H9 (cell line): ENCODE data around the gene BLNK. TPM values are rescaled to one million over a fixed set of nuclear protein-coding genes. Genes with fewer than 3 reads are reported as not detected.

ENCODE experiments used
- DNase-seq: peaks from one replicate; pipeline ENCODE4 v3.0.0-alpha.2; 2017
- H2AFZ ChIP-seq: one replicate; pipeline ENCODE4 v1.6.1; 2013; ENCODE audit warnings: mild to moderate bottlenecking, low read length, control low read depth, moderate library complexity
- H2AK5ac ChIP-seq: 2 replicates; pipeline ENCODE4 v1.6.1; 2013; ENCODE audit warnings: low read length, control low read depth, mixed read lengths; ENCODE audit not compliant: insufficient read length
- H2BK120ac ChIP-seq: one replicate; pipeline ENCODE4 v1.6.1; 2013; ENCODE audit warnings: low read depth, mild to moderate bottlenecking, low read length, control low read depth, inconsistent platforms; ENCODE audit not compliant: poor library complexity, severe bottlenecking
- H2BK12ac ChIP-seq: 2 replicates; pipeline ENCODE4 v1.6.1; 2013; ENCODE audit warnings: low read length, control low read depth, mixed read lengths, low read depth; ENCODE audit not compliant: insufficient read length
- H2BK15ac ChIP-seq: 2 replicates; pipeline ENCODE4 v1.6.1; 2013; ENCODE audit warnings: low read depth, low read length, control low read depth
- H2BK20ac ChIP-seq: one replicate; pipeline ENCODE4 v1.6.1; 2013; ENCODE audit warnings: low read depth, mild to moderate bottlenecking, low read length, control low read depth, inconsistent platforms; ENCODE audit not compliant: poor library complexity, severe bottlenecking
- H2BK5ac ChIP-seq: 2 replicates; pipeline ENCODE4 v1.6.1; 2013; ENCODE audit warnings: low read length, control low read depth, mixed read lengths; ENCODE audit not compliant: insufficient read length
- H3K14ac ChIP-seq: 2 replicates; pipeline ENCODE4 v1.6.1; 2013; ENCODE audit warnings: low read length, control low read depth; ENCODE audit not compliant: insufficient read depth
- H3K18ac ChIP-seq: 2 replicates; pipeline ENCODE4 v1.6.1; 2013; ENCODE audit warnings: low read depth, mild to moderate bottlenecking, mixed read lengths, low read length, control low read depth; ENCODE audit not compliant: insufficient read length
- H3K23ac ChIP-seq: 2 replicates; pipeline ENCODE4 v1.6.1; 2013; ENCODE audit warnings: low read length, control low read depth, mixed read lengths, low read depth; ENCODE audit not compliant: insufficient read length
- H3K23me2 ChIP-seq: 2 replicates; pipeline ENCODE4 v1.6.1; 2013; ENCODE audit warnings: low read depth, mild to moderate bottlenecking, mixed read lengths, low read length, control low read depth; ENCODE audit not compliant: insufficient read length, poor library complexity, severe bottlenecking
- H3K27ac ChIP-seq: 2 replicates; pipeline ENCODE4 v1.5.1; 2013; ENCODE audit warnings: low read length, control low read depth, mixed read lengths, low read depth; ENCODE audit not compliant: insufficient read length
- H3K27me3 ChIP-seq: 2 replicates; pipeline ENCODE4 v1.6.1; 2013; ENCODE audit warnings: low read length, control low read depth, inconsistent platforms; ENCODE audit not compliant: insufficient read depth
- H3K4ac ChIP-seq: 2 replicates; pipeline ENCODE4 v1.6.1; 2013; ENCODE audit warnings: low read depth, mild to moderate bottlenecking, control low read depth, inconsistent platforms, low read length, moderate library complexity
- H3K4me1 ChIP-seq: 2 replicates; pipeline ENCODE4 v1.6.1; 2013; ENCODE audit warnings: low read length, control low read depth, inconsistent platforms; ENCODE audit not compliant: insufficient read depth
- H3K4me2 ChIP-seq: 2 replicates; pipeline ENCODE4 v1.6.1; 2013; ENCODE audit warnings: low read length, control low read depth, mixed read lengths; ENCODE audit not compliant: insufficient read length, insufficient read depth
- H3K56ac ChIP-seq: 2 replicates; pipeline ENCODE4 v1.6.1; 2013; ENCODE audit warnings: low read depth, mild to moderate bottlenecking, mixed read lengths, low read length, control low read depth; ENCODE audit not compliant: insufficient read length
- H3K79me1 ChIP-seq: 2 replicates; pipeline ENCODE4 v1.6.1; 2013; ENCODE audit warnings: low read depth, mild to moderate bottlenecking, moderate library complexity, low read length, control low read depth, inconsistent platforms; ENCODE audit not compliant: insufficient read depth, poor library complexity, severe bottlenecking
- H3K79me2 ChIP-seq: 2 replicates; pipeline ENCODE4 v1.6.1; 2013; ENCODE audit warnings: low read length, control low read depth, inconsistent platforms; ENCODE audit not compliant: insufficient read depth
- H3K9ac ChIP-seq: 2 replicates; pipeline ENCODE4 v1.6.1; 2013; ENCODE audit warnings: low read length, control low read depth, mixed read lengths; ENCODE audit not compliant: insufficient read length; ENCODE audit errors: extremely low read depth
- H3K9me3 ChIP-seq: one replicate; pipeline ENCODE4 v1.6.1; 2013; ENCODE audit warnings: low read depth, low read length, inconsistent platforms; ENCODE audit not compliant: control insufficient read depth
- H3T11ph ChIP-seq: one replicate; pipeline ENCODE4 v1.6.1; 2013; ENCODE audit warnings: mild to moderate bottlenecking, low read length, control low read depth, inconsistent platforms
- H4K20me1 ChIP-seq: one replicate; pipeline ENCODE4 v1.6.1; 2013; ENCODE audit not compliant: control insufficient read depth, insufficient read length, insufficient read depth
- H4K5ac ChIP-seq: 2 replicates; pipeline ENCODE4 v1.6.1; 2013; ENCODE audit warnings: low read depth, mild to moderate bottlenecking, mixed read lengths, low read length, control low read depth; ENCODE audit not compliant: insufficient read length
- H4K8ac ChIP-seq: replicated peaks from 2 replicates; pipeline ENCODE4 v1.6.1; 2013; ENCODE audit warnings: low read length, control low read depth, mixed read lengths, low read depth; ENCODE audit not compliant: insufficient read length
- H4K91ac ChIP-seq: 2 replicates; pipeline ENCODE4 v1.6.1; 2013; ENCODE audit warnings: low read depth, mild to moderate bottlenecking, moderate library complexity, mixed read lengths, low read length, control low read depth; ENCODE audit not compliant: insufficient read length
- H3K27ac Mint-ChIP-seq, 3 experiments: 2 replicates in 2 of 3; 3 replicates in 1 of 3; pipeline ENCODE4 v1.8.0; 2020 to 2021; ENCODE audit warnings: mixed read lengths in 3 of 3, mild to moderate bottlenecking in 1 of 3, moderate library complexity in 1 of 3
- H3K27me3 Mint-ChIP-seq: 2 replicates; pipeline ENCODE4 v1.8.0; 2021; ENCODE audit warnings: low read depth, mild to moderate bottlenecking, moderate library complexity, mixed read lengths
- H3K36me3 Mint-ChIP-seq, 3 experiments: 2 replicates in 2 of 3; 3 replicates in 1 of 3; pipeline ENCODE4 v1.8.0; 2020 to 2021; ENCODE audit warnings: low read depth in 3 of 3, mixed read lengths in 3 of 3; ENCODE audit not compliant: insufficient read depth in 1 of 3
- H3K4me1 Mint-ChIP-seq, 2 experiments: 2 replicates each; pipeline ENCODE4 v1.8.0; 2020; ENCODE audit warnings: mixed read lengths in 2 of 2
- H3K4me3 Mint-ChIP-seq, 2 experiments: 2 replicates in 1 of 2; 3 replicates in 1 of 2; pipeline ENCODE4 v1.8.0; 2020 to 2021; ENCODE audit warnings: mild to moderate bottlenecking in 2 of 2, mixed read lengths in 2 of 2, moderate library complexity in 1 of 2
- H3K9me3 Mint-ChIP-seq, 2 experiments: 2 replicates in 1 of 2; 3 replicates in 1 of 2; pipeline ENCODE4 v1.8.0; 2020; ENCODE audit warnings: mild to moderate bottlenecking in 2 of 2, mixed read lengths in 2 of 2, moderate library complexity in 1 of 2
- CTCF ChIP-seq: fragments of 200-600 bp; sonication (generic); conservative IDR thresholded peaks from 3 replicates; pipeline ENCODE4 v1.8.0; 2021; ENCODE audit warnings: antibody characterized with exemption, mild to moderate bottlenecking
- WGBS: extraction: QIAGEN DNeasy Blood & Tissue Kit; methylation state at CpG from one replicate; pipeline ENCODE4 v1.1.7; 2013; ENCODE audit warnings: missing lambda C conversion rate, low lambda C conversion rate, mixed read lengths; ENCODE audit not compliant: insufficient read length; ENCODE audit errors: extremely low coverage; 5-methylcytosine and 5-hydroxymethylcytosine counted together
- total RNA-seq: library from RNA; stranded (reverse); gene quantifications from 2 replicates; pipeline ENCODE4 v1.2.1, GENCODE V29; 2021

The BLNK gene
- total RNA-seq, 1 experiment from 2014 or later = not detected

- H4K8ac ChIP-seq = no peak overlapping the region
- DNase-seq = no peak
- H2AK5ac ChIP-seq = no peak overlapping the region
- no peaks in the 10 kb centered on the region for H3K79me1 ChIP-seq
- Mint-ChIP-seq H3K4me1 (peaks cover 9 to 14% of the 10 kb centered on the region in 2 experiments), H3K9me3 (no peaks in the 10 kb centered on the region; a peak in 1 of 5 replicates), H3K36me3 (no peaks in the 10 kb centered on the region), H3K4me3 (no peak overlapping the region), H3K27me3 (no peaks in the 10 kb centered on the region), H3K27ac (peak overlapping the region in 1 of 3 experiments; percentile 28; a peak in 1 of 7 replicates)
- H2BK12ac ChIP-seq = no peak overlapping the region
- H3K56ac ChIP-seq = peak overlapping the region; percentile 32
- no peak overlapping the region for H2BK15ac ChIP-seq
- no peaks in the 10 kb centered on the region for H3K9me3 ChIP-seq
- H3K9ac ChIP-seq = no peak overlapping the region
- H3K23me2 ChIP-seq = no peaks in the 10 kb centered on the region
- H2BK5ac ChIP-seq = no peak overlapping the region
- H4K5ac ChIP-seq = no peak overlapping the region
- H3K27me3 ChIP-seq = no peaks in the 10 kb centered on the region; the same call in 1 of the 2 replicates
- H3K4ac ChIP-seq = no peak overlapping the region
- no peak overlapping the region for H2BK120ac ChIP-seq
- no peak overlapping the region for H3K14ac ChIP-seq
- no peak overlapping the region for H3T11ph ChIP-seq
- H3K79me2 ChIP-seq = no peaks in the 10 kb centered on the region
- no peaks in the 10 kb centered on the region for H3K4me1 ChIP-seq
- no peak overlapping the region for H4K91ac ChIP-seq
- WGBS = no CpG with 5 or more reads among the region's 6 CpGs
- H2AFZ ChIP-seq = no peak overlapping the region
- H3K18ac ChIP-seq = no peak overlapping the region
- no peak overlapping the region for H3K23ac ChIP-seq
- H3K27ac ChIP-seq = no peak overlapping the region
- no peak overlapping the region for H3K4me2 ChIP-seq
- H2BK20ac ChIP-seq = no peak overlapping the region
- H4K20me1 ChIP-seq = no peaks in the 10 kb centered on the region
- no peak for TF ChIP-seq CTCF
Measured at GRCh38 chr10:96230527-96230926, 40.8 kb downstream of the BLNK start.
